VCaP (cell line): ENCODE measurements around the gene ZNF718.
"Not testable (repeated sequence)": the region's sequence is repeated elsewhere in the genome, so short reads cannot be mapped to it uniquely, and the experiment has no call there.

Source experiments
- H3K27ac ChIP-seq: fragments of 450-650 bp; 2 replicates; pipeline ENCODE4 v1.5.1; 2017
- CTCF ChIP-seq: fragments of 450-650 bp; conservative IDR thresholded peaks from 2 replicates; pipeline ENCODE4 v1.5.1; 2017; ENCODE audit warnings: mild to moderate bottlenecking, moderate library complexity

ZNF718 gene

GRCh38 chr4:173666-174314 is 49.5 kb downstream of the ZNF718 start:
- no peak for TF ChIP-seq CTCF
- H3K27ac ChIP-seq, result no peak overlapping the region

GRCh38 chr4:175986-176385 is 51.7 kb downstream of the ZNF718 start:
- TF ChIP-seq CTCF, result no peak
- no peak overlapping the region for H3K27ac ChIP-seq

GRCh38 chr4:176995-177394 is 52.7 kb downstream of the ZNF718 start:
- H3K27ac ChIP-seq, result no peak overlapping the region
- TF ChIP-seq CTCF, result no peak

- H3K27ac ChIP-seq, result not testable (repeated sequence)
These were observed 57.9 kb downstream of the ZNF718 start for GRCh38 chr4:182225-182624.

GRCh38 chr4:188091-188490 is 63.8 kb downstream of the ZNF718 start:
- no peak for TF ChIP-seq CTCF
- H3K27ac ChIP-seq, result no peak overlapping the region

GRCh38 chr4:195159-195558 is 70.9 kb downstream of the ZNF718 start:
- H3K27ac ChIP-seq, result not testable (repeated sequence)

GRCh38 chr4:200936-201335 is 76.6 kb downstream of the ZNF718 start:
- TF ChIP-seq CTCF, result no peak
- H3K27ac ChIP-seq, result no peak overlapping the region

GRCh38 chr4:202822-203221 is 78.5 kb downstream of the ZNF718 start:
- not testable (repeated sequence) for H3K27ac ChIP-seq

- H3K27ac ChIP-seq, result no peak overlapping the region
- TF ChIP-seq CTCF, result no peak
These were observed 80.9 kb downstream of the ZNF718 start for GRCh38 chr4:205097-205756.
